NT2/D1 (cell line): ENCODE results near the gene STPG4.

Experiments
- SUZ12 ChIP-seq: IDR thresholded peaks from 2 replicates; pipeline ENCODE4 v1.6.1; 2011; ENCODE audit not compliant: insufficient read length, insufficient read depth; ENCODE audit errors: extremely low read depth
- YY1 ChIP-seq: IDR thresholded peaks from 2 replicates; pipeline ENCODE4 v1.6.1; 2011; ENCODE audit not compliant: insufficient read length, insufficient read depth
- ZNF274 ChIP-seq: IDR thresholded peaks from 2 replicates; pipeline ENCODE4 v1.6.1; 2011; ENCODE audit warnings: mild to moderate bottlenecking, low read depth, low read length

DNA sequence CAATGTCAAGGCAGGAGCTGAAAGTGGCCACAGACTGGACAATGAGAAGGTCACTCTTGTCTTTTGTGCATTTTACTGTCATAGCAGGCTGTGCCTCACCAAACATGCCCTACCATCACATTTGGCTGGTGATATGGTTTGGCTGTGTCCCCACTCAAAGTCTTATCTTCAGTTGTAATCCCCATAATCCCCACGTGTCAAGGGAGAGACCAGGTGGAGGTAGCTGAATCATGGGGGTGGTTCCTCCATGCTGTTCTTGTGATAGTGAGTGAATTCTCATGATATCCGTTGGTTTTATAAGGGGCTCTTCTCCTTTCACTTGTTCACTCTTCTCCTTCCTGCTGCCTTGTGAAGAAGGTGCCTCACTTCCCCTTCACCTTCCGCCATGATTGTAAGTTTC, 49.6 kb upstream of the STPG4 start:
- TF ChIP-seq SUZ12 (no peak), YY1 (no peak), ZNF274 (no peak)
